HFFc6 (cell line): ENCODE data around the gene TCF7L1. TPM values are rescaled to one million over a fixed set of nuclear protein-coding genes. Genes with fewer than 3 reads are reported as not detected.

Experiments used
- DNase-seq: peaks from one replicate; pipeline ENCODE4 v3.0.0-alpha.2; 2018
- H3K27ac Mint-ChIP-seq: 2 replicates; pipeline ENCODE4 v1.8.0; 2020; ENCODE audit warnings: mild to moderate bottlenecking, mixed read lengths
- H3K27me3 Mint-ChIP-seq: 2 replicates; pipeline ENCODE4 v1.8.0; 2021; ENCODE audit warnings: mild to moderate bottlenecking, moderate library complexity, mixed read lengths; ENCODE audit not compliant: insufficient read depth
- H3K36me3 Mint-ChIP-seq: 2 replicates; pipeline ENCODE4 v1.8.0; 2021; ENCODE audit warnings: low read depth, mixed read lengths
- H3K4me1 Mint-ChIP-seq: 2 replicates; pipeline ENCODE4 v1.8.0; 2020; ENCODE audit warnings: low read depth, mixed read lengths
- H3K4me3 Mint-ChIP-seq: 2 replicates; pipeline ENCODE4 v1.8.0; 2020; ENCODE audit warnings: mild to moderate bottlenecking, moderate library complexity, mixed read lengths
- H3K9me3 Mint-ChIP-seq: 2 replicates; pipeline ENCODE4 v1.8.0; 2020; ENCODE audit warnings: mild to moderate bottlenecking, mixed read lengths
- CTCF ChIP-seq: fragments of 200-600 bp; sonication (generic); IDR thresholded peaks from 2 replicates; pipeline ENCODE4 v1.5.0; 2021; ENCODE audit warnings: antibody characterized with exemption, mild to moderate bottlenecking
- total RNA-seq, 6 experiments: library from RNA; stranded (reverse); fragmentation: NEBNext Ultra II Directional; extraction: Animal tissue kit (Norgen Biotek cat#: 25700); gene quantifications; 2 replicates in 1 of 6; 3 replicates in 5 of 6; pipeline ENCODE4 v1.2.3, GENCODE V29; 2021

Gene TCF7L1
- total RNA-seq, 6 experiments from 2014 or later = 2.6 to 10.3 (median 9.4) TPM

GRCh38 chr2:85167479-85167878, 34.3 kb downstream of the TCF7L1 start:
- no peak overlapping the region for H3K27ac Mint-ChIP-seq
- no peak for TF ChIP-seq CTCF
- H3K36me3 Mint-ChIP-seq = no peaks in the 10 kb centered on the region; the same call in 1 of the 2 replicates
- H3K9me3 Mint-ChIP-seq = no peaks in the 10 kb centered on the region
- peaks cover under 1% of the 10 kb centered on the region; the same call in 1 of the 2 replicates for H3K27me3 Mint-ChIP-seq
- H3K4me3 Mint-ChIP-seq = no peak overlapping the region
- no peak for DNase-seq
- peaks cover 20% of the 10 kb centered on the region for H3K4me1 Mint-ChIP-seq

GRCh38 chr2:85168942-85169341, 35.8 kb downstream of the TCF7L1 start:
- DNase-seq = no peak
- Mint-ChIP-seq H3K9me3 (no peaks in the 10 kb centered on the region), H3K4me3 (no peak overlapping the region), H3K36me3 (no peaks in the 10 kb centered on the region; the same call in 1 of the 2 replicates), H3K27me3 (peaks cover 2% of the 10 kb centered on the region; the same call in 1 of the 2 replicates), H3K4me1 (peaks cover 7% of the 10 kb centered on the region), H3K27ac (no peak overlapping the region)
- TF ChIP-seq CTCF = no peak

GRCh38 chr2:85169581-85169980, 36.4 kb downstream of the TCF7L1 start:
- no peak overlapping the region for H3K4me3 Mint-ChIP-seq
- H3K4me1 Mint-ChIP-seq = peaks cover 6% of the 10 kb centered on the region; the same call in 1 of the 2 replicates
- H3K9me3 Mint-ChIP-seq = no peaks in the 10 kb centered on the region
- no peak overlapping the region for H3K27ac Mint-ChIP-seq
- peaks cover 2% of the 10 kb centered on the region; the same call in 1 of the 2 replicates for H3K27me3 Mint-ChIP-seq
- no peak for TF ChIP-seq CTCF
- DNase-seq = no peak
- H3K36me3 Mint-ChIP-seq = no peaks in the 10 kb centered on the region; the same call in 1 of the 2 replicates

- Mint-ChIP-seq H3K4me1 (peaks cover 14% of the 10 kb centered on the region), H3K4me3 (no peak overlapping the region), H3K36me3 (no peaks in the 10 kb centered on the region; the same call in 1 of the 2 replicates), H3K27me3 (peaks cover 2% of the 10 kb centered on the region; the same call in 1 of the 2 replicates), H3K9me3 (no peaks in the 10 kb centered on the region), H3K27ac (no peak overlapping the region)
- DNase-seq = no peak
- no peak for TF ChIP-seq CTCF
Observed at GRCh38 chr2:85170938-85171475, 37.8 kb downstream of the TCF7L1 start.

- Mint-ChIP-seq H3K4me3 (no peak overlapping the region), H3K4me1 (peaks cover 18% of the 10 kb centered on the region), H3K27ac (no peak overlapping the region), H3K36me3 (no peaks in the 10 kb centered on the region; the same call in 1 of the 2 replicates), H3K9me3 (no peaks in the 10 kb centered on the region), H3K27me3 (peaks cover 2% of the 10 kb centered on the region; the same call in 1 of the 2 replicates)
- TF ChIP-seq CTCF = no peak
- DNase-seq = no peak
Observed at GRCh38 chr2:85171916-85172315, 38.7 kb downstream of the TCF7L1 start.
